H1 (cell line): ENCODE data around the gene TMEM131L. TPM values are rescaled to one million over a fixed set of nuclear protein-coding genes. Genes with fewer than 3 reads are reported as not detected.

ENCODE experiments used
- ATF2 ChIP-seq: IDR thresholded peaks from 2 replicates; pipeline ENCODE4 v1.6.1; 2012; ENCODE audit warnings: low read length, inconsistent platforms
- CEBPB ChIP-seq: IDR thresholded peaks from 2 replicates; pipeline ENCODE4 v1.6.1; 2012; ENCODE audit warnings: low read depth, low read length
- CREB1 ChIP-seq: IDR thresholded peaks from 2 replicates; pipeline ENCODE4 v1.6.1; 2012; ENCODE audit warnings: inconsistent platforms
- EGR1 ChIP-seq: IDR thresholded peaks from 2 replicates; pipeline ENCODE4 v1.6.1; 2011; ENCODE audit warnings: low read depth, low read length, borderline replicate concordance
- EP300 ChIP-seq, 2 experiments: IDR thresholded peaks; 1 replicate in 1 of 2; 2 replicates in 1 of 2; pipeline ENCODE4 v1.6.1; 2011 to 2012; ENCODE audit warnings: low read depth in 2 of 2, low read length in 2 of 2, mild to moderate bottlenecking in 2 of 2, borderline replicate concordance in 1 of 2, inconsistent platforms in 1 of 2, moderate library complexity in 1 of 2
- FOSL1 ChIP-seq: IDR thresholded peaks from 2 replicates; pipeline ENCODE4 v1.6.1; 2011; ENCODE audit warnings: mild to moderate bottlenecking, low read depth, low read length, moderate library complexity; ENCODE audit not compliant: insufficient read depth
- SP4 ChIP-seq: IDR thresholded peaks from 2 replicates; pipeline ENCODE4 v1.6.1; 2012; ENCODE audit warnings: low read length, inconsistent platforms
- polyA plus RNA-seq, 7 experiments: library from polyadenylated mRNA; depleted of rRNA in 3 of 7; stranded (reverse) in 5 of 7; unstranded in 2 of 7; fragments of >200 nt in 5 of 7; fragments of 200-250 nt in 2 of 7; gene quantifications; 1 replicate in 5 of 7; 2 replicates in 1 of 7; 4 replicates in 1 of 7; pipeline versions ENCODE4 v1.2.1 to v1.2.3, GENCODE V29; 2011 to 2013; ENCODE audit warnings: missing spikeins in 2 of 7, mixed read lengths in 2 of 7
- total RNA-seq: library from RNA; stranded (reverse); fragmentation: NEBNext Ultra II Directional; extraction: Animal tissue kit (Norgen Biotek cat#: 25700); gene quantifications from 2 replicates; pipeline ENCODE4 v1.2.1, GENCODE V29; 2021
- TF ChIP-seq, protein P1 (sequence below): fragments of 300-600 bp; sonication (generic); IDR thresholded peaks from 2 replicates; pipeline ENCODE4 v1.7.1; 2012; ENCODE audit warnings: low read length, moderate library complexity, mild to moderate bottlenecking, inconsistent platforms; ENCODE audit not compliant: insufficient replicate concordance

Gene TMEM131L
- total and polyA plus RNA-seq, 2 of the 8 experiments (the other 6 are each of a cell fraction or from before 2014, with no cell fraction given) = 14.3 to 26.1 TPM

DNA sequence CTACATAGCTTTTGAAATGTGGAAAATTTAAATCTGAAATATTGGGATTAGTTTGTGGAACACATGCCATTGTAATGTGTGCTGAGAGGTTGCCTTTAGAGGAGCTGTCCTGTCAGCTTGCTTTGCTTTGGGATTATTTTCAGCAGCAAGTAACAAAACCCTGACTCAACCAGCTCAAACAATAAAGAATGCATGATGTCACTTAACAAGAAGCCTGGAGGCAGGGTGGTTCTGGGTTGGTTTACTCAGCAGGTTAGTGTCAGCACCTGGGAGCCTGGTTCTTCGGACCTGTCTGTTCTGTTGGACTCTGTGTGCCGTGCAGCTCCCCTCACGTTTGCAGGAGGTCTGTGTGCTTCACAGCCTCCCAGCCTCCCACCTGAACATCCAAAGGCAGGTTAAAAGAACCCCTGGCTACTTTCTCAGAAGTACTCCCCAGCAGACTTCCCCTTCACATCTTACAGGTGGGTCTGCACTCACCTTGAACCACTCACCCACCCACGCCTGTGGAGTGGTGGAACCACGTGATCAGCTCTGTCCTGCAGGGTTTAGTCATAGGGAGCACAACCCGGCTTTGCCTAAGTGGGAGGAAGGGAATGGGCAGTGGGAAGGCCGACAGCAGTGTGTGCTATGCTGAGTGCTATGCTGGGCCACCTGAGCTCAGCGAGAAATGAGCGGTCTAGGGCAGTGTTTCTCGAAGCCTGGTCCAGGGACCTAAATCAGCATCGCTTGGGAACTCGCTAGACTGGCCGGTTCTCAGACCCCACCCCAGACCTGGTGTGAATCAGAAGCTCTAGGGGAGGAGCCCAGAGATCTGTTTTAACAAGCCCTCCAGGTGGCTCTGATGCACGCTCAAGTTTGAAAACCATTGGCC is 20.4 kb downstream of the TMEM131L start (continued):
- TF ChIP-seq, protein P1, sequence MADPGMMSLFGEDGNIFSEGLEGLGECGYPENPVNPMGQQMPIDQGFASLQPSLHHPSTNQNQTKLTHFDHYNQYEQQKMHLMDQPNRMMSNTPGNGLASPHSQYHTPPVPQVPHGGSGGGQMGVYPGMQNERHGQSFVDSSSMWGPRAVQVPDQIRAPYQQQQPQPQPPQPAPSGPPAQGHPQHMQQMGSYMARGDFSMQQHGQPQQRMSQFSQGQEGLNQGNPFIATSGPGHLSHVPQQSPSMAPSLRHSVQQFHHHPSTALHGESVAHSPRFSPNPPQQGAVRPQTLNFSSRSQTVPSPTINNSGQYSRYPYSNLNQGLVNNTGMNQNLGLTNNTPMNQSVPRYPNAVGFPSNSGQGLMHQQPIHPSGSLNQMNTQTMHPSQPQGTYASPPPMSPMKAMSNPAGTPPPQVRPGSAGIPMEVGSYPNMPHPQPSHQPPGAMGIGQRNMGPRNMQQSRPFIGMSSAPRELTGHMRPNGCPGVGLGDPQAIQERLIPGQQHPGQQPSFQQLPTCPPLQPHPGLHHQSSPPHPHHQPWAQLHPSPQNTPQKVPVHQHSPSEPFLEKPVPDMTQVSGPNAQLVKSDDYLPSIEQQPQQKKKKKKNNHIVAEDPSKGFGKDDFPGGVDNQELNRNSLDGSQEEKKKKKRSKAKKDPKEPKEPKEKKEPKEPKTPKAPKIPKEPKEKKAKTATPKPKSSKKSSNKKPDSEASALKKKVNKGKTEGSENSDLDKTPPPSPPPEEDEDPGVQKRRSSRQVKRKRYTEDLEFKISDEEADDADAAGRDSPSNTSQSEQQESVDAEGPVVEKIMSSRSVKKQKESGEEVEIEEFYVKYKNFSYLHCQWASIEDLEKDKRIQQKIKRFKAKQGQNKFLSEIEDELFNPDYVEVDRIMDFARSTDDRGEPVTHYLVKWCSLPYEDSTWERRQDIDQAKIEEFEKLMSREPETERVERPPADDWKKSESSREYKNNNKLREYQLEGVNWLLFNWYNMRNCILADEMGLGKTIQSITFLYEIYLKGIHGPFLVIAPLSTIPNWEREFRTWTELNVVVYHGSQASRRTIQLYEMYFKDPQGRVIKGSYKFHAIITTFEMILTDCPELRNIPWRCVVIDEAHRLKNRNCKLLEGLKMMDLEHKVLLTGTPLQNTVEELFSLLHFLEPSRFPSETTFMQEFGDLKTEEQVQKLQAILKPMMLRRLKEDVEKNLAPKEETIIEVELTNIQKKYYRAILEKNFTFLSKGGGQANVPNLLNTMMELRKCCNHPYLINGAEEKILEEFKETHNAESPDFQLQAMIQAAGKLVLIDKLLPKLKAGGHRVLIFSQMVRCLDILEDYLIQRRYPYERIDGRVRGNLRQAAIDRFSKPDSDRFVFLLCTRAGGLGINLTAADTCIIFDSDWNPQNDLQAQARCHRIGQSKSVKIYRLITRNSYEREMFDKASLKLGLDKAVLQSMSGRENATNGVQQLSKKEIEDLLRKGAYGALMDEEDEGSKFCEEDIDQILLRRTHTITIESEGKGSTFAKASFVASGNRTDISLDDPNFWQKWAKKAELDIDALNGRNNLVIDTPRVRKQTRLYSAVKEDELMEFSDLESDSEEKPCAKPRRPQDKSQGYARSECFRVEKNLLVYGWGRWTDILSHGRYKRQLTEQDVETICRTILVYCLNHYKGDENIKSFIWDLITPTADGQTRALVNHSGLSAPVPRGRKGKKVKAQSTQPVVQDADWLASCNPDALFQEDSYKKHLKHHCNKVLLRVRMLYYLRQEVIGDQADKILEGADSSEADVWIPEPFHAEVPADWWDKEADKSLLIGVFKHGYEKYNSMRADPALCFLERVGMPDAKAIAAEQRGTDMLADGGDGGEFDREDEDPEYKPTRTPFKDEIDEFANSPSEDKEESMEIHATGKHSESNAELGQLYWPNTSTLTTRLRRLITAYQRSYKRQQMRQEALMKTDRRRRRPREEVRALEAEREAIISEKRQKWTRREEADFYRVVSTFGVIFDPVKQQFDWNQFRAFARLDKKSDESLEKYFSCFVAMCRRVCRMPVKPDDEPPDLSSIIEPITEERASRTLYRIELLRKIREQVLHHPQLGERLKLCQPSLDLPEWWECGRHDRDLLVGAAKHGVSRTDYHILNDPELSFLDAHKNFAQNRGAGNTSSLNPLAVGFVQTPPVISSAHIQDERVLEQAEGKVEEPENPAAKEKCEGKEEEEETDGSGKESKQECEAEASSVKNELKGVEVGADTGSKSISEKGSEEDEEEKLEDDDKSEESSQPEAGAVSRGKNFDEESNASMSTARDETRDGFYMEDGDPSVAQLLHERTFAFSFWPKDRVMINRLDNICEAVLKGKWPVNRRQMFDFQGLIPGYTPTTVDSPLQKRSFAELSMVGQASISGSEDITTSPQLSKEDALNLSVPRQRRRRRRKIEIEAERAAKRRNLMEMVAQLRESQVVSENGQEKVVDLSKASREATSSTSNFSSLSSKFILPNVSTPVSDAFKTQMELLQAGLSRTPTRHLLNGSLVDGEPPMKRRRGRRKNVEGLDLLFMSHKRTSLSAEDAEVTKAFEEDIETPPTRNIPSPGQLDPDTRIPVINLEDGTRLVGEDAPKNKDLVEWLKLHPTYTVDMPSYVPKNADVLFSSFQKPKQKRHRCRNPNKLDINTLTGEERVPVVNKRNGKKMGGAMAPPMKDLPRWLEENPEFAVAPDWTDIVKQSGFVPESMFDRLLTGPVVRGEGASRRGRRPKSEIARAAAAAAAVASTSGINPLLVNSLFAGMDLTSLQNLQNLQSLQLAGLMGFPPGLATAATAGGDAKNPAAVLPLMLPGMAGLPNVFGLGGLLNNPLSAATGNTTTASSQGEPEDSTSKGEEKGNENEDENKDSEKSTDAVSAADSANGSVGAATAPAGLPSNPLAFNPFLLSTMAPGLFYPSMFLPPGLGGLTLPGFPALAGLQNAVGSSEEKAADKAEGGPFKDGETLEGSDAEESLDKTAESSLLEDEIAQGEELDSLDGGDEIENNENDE = no peak
- no peak for TF ChIP-seq EGR1
- TF ChIP-seq CREB1 = no peak
- TF ChIP-seq CEBPB = no peak
- no peak for TF ChIP-seq EP300 (IDR thresholded peaks at IDR 0.05; ENCODE audit: borderline replicate concordance in 1 of 2, low read depth in 2 of 2, low read length in 2 of 2)
- no peak for TF ChIP-seq SP4
- no peak for TF ChIP-seq ATF2
- no peak for TF ChIP-seq FOSL1
